ENCODE data around the gene TUSC2.

DNA sequence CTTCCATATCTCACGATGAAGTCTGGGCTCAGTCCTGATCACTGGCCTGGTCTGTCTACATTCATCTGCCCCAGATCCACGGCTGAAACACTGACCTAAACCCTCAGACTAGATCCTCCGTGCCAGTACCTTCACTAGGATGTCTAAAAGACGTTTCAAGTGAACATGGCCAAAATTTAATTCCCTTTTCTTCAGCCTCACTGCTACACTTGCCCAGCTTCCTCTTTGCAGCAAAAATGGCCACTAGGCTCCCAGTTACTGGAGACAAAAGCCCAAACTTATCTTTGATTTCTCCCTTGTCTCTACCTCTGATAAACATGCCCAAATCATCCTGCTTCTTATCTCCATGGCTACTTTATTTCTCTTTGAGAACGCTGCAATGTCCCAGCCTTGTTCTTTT, 10.9 kb upstream of the TUSC2 start:
- TF ChIP-seq, protein P1, sequence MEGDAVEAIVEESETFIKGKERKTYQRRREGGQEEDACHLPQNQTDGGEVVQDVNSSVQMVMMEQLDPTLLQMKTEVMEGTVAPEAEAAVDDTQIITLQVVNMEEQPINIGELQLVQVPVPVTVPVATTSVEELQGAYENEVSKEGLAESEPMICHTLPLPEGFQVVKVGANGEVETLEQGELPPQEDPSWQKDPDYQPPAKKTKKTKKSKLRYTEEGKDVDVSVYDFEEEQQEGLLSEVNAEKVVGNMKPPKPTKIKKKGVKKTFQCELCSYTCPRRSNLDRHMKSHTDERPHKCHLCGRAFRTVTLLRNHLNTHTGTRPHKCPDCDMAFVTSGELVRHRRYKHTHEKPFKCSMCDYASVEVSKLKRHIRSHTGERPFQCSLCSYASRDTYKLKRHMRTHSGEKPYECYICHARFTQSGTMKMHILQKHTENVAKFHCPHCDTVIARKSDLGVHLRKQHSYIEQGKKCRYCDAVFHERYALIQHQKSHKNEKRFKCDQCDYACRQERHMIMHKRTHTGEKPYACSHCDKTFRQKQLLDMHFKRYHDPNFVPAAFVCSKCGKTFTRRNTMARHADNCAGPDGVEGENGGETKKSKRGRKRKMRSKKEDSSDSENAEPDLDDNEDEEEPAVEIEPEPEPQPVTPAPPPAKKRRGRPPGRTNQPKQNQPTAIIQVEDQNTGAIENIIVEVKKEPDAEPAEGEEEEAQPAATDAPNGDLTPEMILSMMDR (IDR thresholded peaks at IDR 0.05; ENCODE audit: insufficient read depth, low read length, poor library complexity, severe bottlenecking) = no peak
- no peak for TF ChIP-seq EZH2phosphoT487 (conservative IDR thresholded peaks at IDR 0.05; ENCODE audit: low read length)

Measured in SU-DHL-6 (cell line).